Neuronal stem cell (in vitro differentiated cells): ENCODE results near the gene SNX13.
A peak's percentile ranks its signal among the peaks of the same experiment; 100 is the strongest.

Source experiments
- DNase-seq: peaks from one replicate; pipeline ENCODE4 v3.0.0-alpha.2; 2013; ENCODE audit warnings: low spot score
- H2AFZ ChIP-seq: one replicate; pipeline ENCODE4 v1.6.1; 2013; ENCODE audit warnings: mild to moderate bottlenecking, low read length, inconsistent platforms
- H2AK5ac ChIP-seq: 2 replicates; pipeline ENCODE4 v1.6.1; 2013; ENCODE audit warnings: low read depth, mild to moderate bottlenecking, inconsistent platforms, low read length, moderate library complexity, mixed read lengths
- H2BK120ac ChIP-seq: 2 replicates; pipeline ENCODE4 v1.6.1; 2013; ENCODE audit warnings: low read depth, mild to moderate bottlenecking, inconsistent platforms, low read length, moderate library complexity, mixed read lengths
- H2BK12ac ChIP-seq: one replicate; pipeline ENCODE4 v1.6.1; 2013; ENCODE audit warnings: low read length, inconsistent platforms
- H2BK15ac ChIP-seq: 2 replicates; pipeline ENCODE4 v1.6.1; 2013; ENCODE audit warnings: mild to moderate bottlenecking, low read length, inconsistent platforms, mixed read lengths
- H2BK5ac ChIP-seq: one replicate; pipeline ENCODE4 v1.6.1; 2013; ENCODE audit warnings: inconsistent platforms, mild to moderate bottlenecking, low read length, moderate library complexity
- H3K14ac ChIP-seq: one replicate; pipeline ENCODE4 v1.6.1; 2013; ENCODE audit warnings: low read length, inconsistent platforms
- H3K18ac ChIP-seq: 2 replicates; pipeline ENCODE4 v1.6.1; 2013; ENCODE audit warnings: low read length, inconsistent platforms
- H3K23ac ChIP-seq: 2 replicates; pipeline ENCODE4 v1.6.1; 2013; ENCODE audit warnings: low read depth, mild to moderate bottlenecking, mixed read lengths, low read length, inconsistent platforms; ENCODE audit not compliant: poor library complexity
- H3K27ac ChIP-seq: replicated peaks from 3 replicates; pipeline ENCODE4 v1.5.1; 2013; ENCODE audit warnings: low read length, inconsistent platforms
- H3K27me3 ChIP-seq, 3 experiments: 2 replicates each; pipeline ENCODE4 v1.6.1; 2013; ENCODE audit warnings: low read length in 3 of 3, mild to moderate bottlenecking in 2 of 3, inconsistent platforms in 1 of 3, low read depth in 1 of 3, mixed read lengths in 1 of 3, moderate library complexity in 1 of 3; ENCODE audit not compliant: control insufficient read depth in 3 of 3, insufficient read depth in 3 of 3
- H3K36me3 ChIP-seq, 2 donors: replicated peaks in 1 of 2; 2 replicates each; pipeline ENCODE4 v1.6.1; 2013; ENCODE audit warnings: low read length in 2 of 2; ENCODE audit not compliant: control insufficient read depth in 2 of 2, insufficient read depth in 2 of 2
- H3K4ac ChIP-seq: 2 replicates; pipeline ENCODE4 v1.6.1; 2013; ENCODE audit warnings: inconsistent platforms, mild to moderate bottlenecking, low read length, moderate library complexity
- H3K4me1 ChIP-seq, 2 donors: 1 replicate in 1 of 2; 2 replicates in 1 of 2; pipeline ENCODE4 v1.6.1; 2013; ENCODE audit warnings: low read length in 2 of 2, low read depth in 1 of 2; ENCODE audit not compliant: control insufficient read depth in 2 of 2, insufficient read depth in 1 of 2
- H3K4me2 ChIP-seq: one replicate; pipeline ENCODE4 v1.6.1; 2013; ENCODE audit warnings: mild to moderate bottlenecking, low read length, inconsistent platforms; ENCODE audit not compliant: insufficient read depth, poor library complexity, severe bottlenecking
- H3K4me3 ChIP-seq, 2 donors: 2 replicates each; pipeline ENCODE4 v1.5.1; 2013; ENCODE audit warnings: low read length in 2 of 2, mild to moderate bottlenecking in 2 of 2, inconsistent platforms in 1 of 2, moderate library complexity in 1 of 2
- H3K79me1 ChIP-seq: one replicate; pipeline ENCODE4 v1.6.1; 2013; ENCODE audit warnings: low read depth, mild to moderate bottlenecking, inconsistent platforms, low read length, moderate library complexity
- H3K9ac ChIP-seq: one replicate; pipeline ENCODE4 v1.6.1; 2013; ENCODE audit warnings: mild to moderate bottlenecking, low read depth, low read length, inconsistent platforms; ENCODE audit not compliant: poor library complexity
- H3K9me3 ChIP-seq, 2 donors: replicated peaks in 1 of 2; 2 replicates each; pipeline versions ENCODE3 to v1.6.1; 2013; ENCODE audit warnings: low read length in 2 of 2, mild to moderate bottlenecking in 2 of 2, inconsistent platforms in 1 of 2, low read depth in 1 of 2, mixed read lengths in 1 of 2, moderate library complexity in 1 of 2; ENCODE audit not compliant: control insufficient read depth in 2 of 2, insufficient read depth in 1 of 2
- H4K8ac ChIP-seq: one replicate; pipeline ENCODE4 v1.6.1; 2013; ENCODE audit warnings: low read depth, mild to moderate bottlenecking, inconsistent platforms, low read length, moderate library complexity
- H4K91ac ChIP-seq: one replicate; pipeline ENCODE4 v1.6.1; 2013; ENCODE audit warnings: low read length, low read depth, mild to moderate bottlenecking, inconsistent platforms; ENCODE audit not compliant: poor library complexity
- WGBS, 2 donors: extraction: QIAGEN DNeasy Blood & Tissue Kit; methylation state at CpG; one replicate each; pipeline ENCODE4 v1.1.7; 2013; ENCODE audit warnings: missing lambda C conversion rate in 2 of 2, mixed read lengths in 1 of 2; ENCODE audit not compliant: insufficient read length in 2 of 2, insufficient replicate concordance in 1 of 2; ENCODE audit errors: extremely low coverage in 2 of 2; 5-methylcytosine and 5-hydroxymethylcytosine counted together

SNX13 gene

DNA sequence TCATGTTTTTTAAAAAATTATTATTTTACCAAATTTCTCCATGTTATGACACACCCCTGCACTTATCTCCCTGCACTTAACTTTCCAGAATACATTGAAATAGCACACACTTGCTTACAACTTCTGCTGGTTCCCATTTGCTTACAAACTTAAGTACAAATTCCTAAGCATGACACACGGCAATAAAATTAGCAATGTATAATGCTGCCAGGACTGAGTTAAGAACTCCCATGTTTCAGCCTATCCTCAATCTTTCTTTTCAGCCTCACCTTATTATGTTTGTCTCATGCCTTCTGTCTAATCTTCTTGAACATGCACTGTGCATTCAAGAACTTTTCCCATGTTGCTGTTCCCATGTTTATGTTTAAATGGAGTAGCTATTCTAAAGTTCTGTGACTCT, 46.6 kb upstream of the SNX13 start:
- Histone ChIP-seq H3K79me1 (no peaks in the 10 kb centered on the region), H3K27me3 (no peaks in the 10 kb centered on the region), H2BK5ac (no peak overlapping the region), H3K27ac (no peak overlapping the region), H3K4ac (no peak overlapping the region), H2BK12ac (no peak overlapping the region), H3K4me1 (no peaks in the 10 kb centered on the region), H3K18ac (no peak overlapping the region), H2BK15ac (no peak overlapping the region), H2AK5ac (no peak overlapping the region), H2BK120ac (no peak overlapping the region), H3K9me3 (no peaks in the 10 kb centered on the region), H3K36me3 (no peaks in the 10 kb centered on the region), H3K4me3 (no peak overlapping the region), H3K23ac (no peak overlapping the region), H2AFZ (peak overlapping the region; percentile 0), H3K4me2 (no peak overlapping the region), H4K91ac (no peak overlapping the region), H3K14ac (no peak overlapping the region), H4K8ac (no peak overlapping the region), H3K9ac (no peak overlapping the region)
- no peak for DNase-seq
- no CpG with 5 or more reads among the region's 1 CpG for WGBS, 2 donors

DNA sequence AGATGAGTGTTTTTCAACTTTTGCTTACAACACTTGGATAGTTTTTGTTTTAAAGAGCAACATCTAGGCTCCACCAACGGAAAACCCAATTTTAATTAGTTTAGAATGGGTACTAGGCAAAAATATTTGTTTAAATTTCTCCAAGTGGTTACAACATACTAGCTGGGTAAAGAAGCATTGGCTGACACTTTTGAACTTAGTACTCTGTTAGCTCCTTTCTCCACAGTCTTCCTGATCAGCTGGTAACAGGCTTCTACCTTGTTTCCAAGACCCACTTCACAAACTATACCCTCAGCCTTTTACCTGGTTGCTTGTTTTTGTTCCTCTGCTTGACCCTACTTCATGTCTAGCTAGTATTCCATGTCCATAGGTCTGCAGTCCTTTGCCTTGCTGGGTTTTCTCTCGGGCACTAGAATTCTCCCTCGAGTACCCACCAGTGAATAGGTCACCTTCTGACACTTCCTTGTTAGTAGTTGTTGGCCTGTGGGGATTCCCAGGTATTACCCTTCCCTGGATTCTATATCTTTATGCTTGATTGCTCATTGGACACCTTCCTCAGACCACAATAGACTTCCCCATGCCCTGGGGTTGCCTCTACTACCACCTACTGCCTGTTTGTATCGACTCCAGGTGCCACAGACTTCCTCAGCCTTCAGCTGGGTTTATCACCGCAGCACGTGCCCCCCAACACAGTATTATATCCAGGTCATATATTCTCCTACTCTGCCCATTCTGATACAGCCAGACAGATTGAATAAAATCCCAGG, 45.4 kb upstream of the SNX13 start:
- Histone ChIP-seq H3K4me3 (no peak overlapping the region), H2AK5ac (no peak overlapping the region), H4K91ac (no peak overlapping the region), H4K8ac (no peak overlapping the region), H2BK120ac (no peak overlapping the region), H2BK12ac (no peak overlapping the region), H2BK15ac (no peak overlapping the region), H3K23ac (no peak overlapping the region), H3K9me3 (no peaks in the 10 kb centered on the region), H2BK5ac (no peak overlapping the region), H3K36me3 (no peaks in the 10 kb centered on the region), H3K14ac (no peak overlapping the region), H3K27me3 (no peaks in the 10 kb centered on the region), H3K18ac (no peak overlapping the region), H2AFZ (no peak overlapping the region), H3K9ac (no peak overlapping the region), H3K79me1 (no peaks in the 10 kb centered on the region), H3K4me1 (no peaks in the 10 kb centered on the region), H3K4me2 (no peak overlapping the region), H3K4ac (no peak overlapping the region), H3K27ac (no peak overlapping the region)
- DNase-seq = no peak
- WGBS, 2 donors = no CpG with 5 or more reads among the region's 6 CpGs

- H3K4me2 ChIP-seq = no peak overlapping the region
- H3K4me1 ChIP-seq = no peaks in the 10 kb centered on the region
- no peaks in the 10 kb centered on the region for H3K79me1 ChIP-seq
- no peak overlapping the region for H2BK120ac ChIP-seq
- no peaks in the 10 kb centered on the region for H3K9me3 ChIP-seq
- no peak overlapping the region for H2AK5ac ChIP-seq
- no peaks in the 10 kb centered on the region for H3K36me3 ChIP-seq
- WGBS, 2 donors = no CpG with 5 or more reads among the region's 1 CpG
- H3K27ac ChIP-seq = no peak overlapping the region
- no peak overlapping the region for H3K9ac ChIP-seq
- H3K4me3 ChIP-seq = no peak overlapping the region
- H3K14ac ChIP-seq = no peak overlapping the region
- H3K23ac ChIP-seq = no peak overlapping the region
- no peaks in the 10 kb centered on the region for H3K27me3 ChIP-seq
- H4K91ac ChIP-seq = no peak overlapping the region
- H2AFZ ChIP-seq = no peak overlapping the region
- no peak overlapping the region for H3K4ac ChIP-seq
- H2BK5ac ChIP-seq = no peak overlapping the region
- H4K8ac ChIP-seq = no peak overlapping the region
- H2BK15ac ChIP-seq = no peak overlapping the region
- no peak overlapping the region for H2BK12ac ChIP-seq
- no peak overlapping the region for H3K18ac ChIP-seq
- DNase-seq = no peak
Observed at GRCh38 chr7:17984288-17984687, 44.0 kb upstream of the SNX13 start.

GRCh38 chr7:17983221-17984062, 43.1 kb upstream of the SNX13 start:
- Histone ChIP-seq H2BK5ac (no peak overlapping the region), H3K36me3 (no peaks in the 10 kb centered on the region), H4K8ac (no peak overlapping the region), H3K79me1 (no peaks in the 10 kb centered on the region), H2BK120ac (no peak overlapping the region), H4K91ac (no peak overlapping the region), H3K4ac (no peak overlapping the region), H2AK5ac (no peak overlapping the region), H3K23ac (no peak overlapping the region), H3K27me3 (no peaks in the 10 kb centered on the region), H3K4me3 (no peak overlapping the region), H3K27ac (no peak overlapping the region), H3K9me3 (no peaks in the 10 kb centered on the region), H3K4me2 (no peak overlapping the region), H3K18ac (no peak overlapping the region), H3K14ac (no peak overlapping the region), H3K9ac (no peak overlapping the region), H2BK12ac (no peak overlapping the region), H3K4me1 (no peaks in the 10 kb centered on the region), H2AFZ (no peak overlapping the region), H2BK15ac (no peak overlapping the region)
- DNase-seq = no peak
- no CpG with 5 or more reads among the region's 3 CpGs for WGBS, 2 donors
